Midbrain (tissue), 1 donor: ENCODE data around the gene SH3RF1.

Experiments used
- DNase-seq: peaks from one replicate; lab custom pipeline; 2025; lab: John Stamatoyannopoulos, UW

SH3RF1 gene

GRCh38 chr4:169102026-169102425, 168.7 kb downstream of the SH3RF1 start:
- DNase-seq = no peak

DNA sequence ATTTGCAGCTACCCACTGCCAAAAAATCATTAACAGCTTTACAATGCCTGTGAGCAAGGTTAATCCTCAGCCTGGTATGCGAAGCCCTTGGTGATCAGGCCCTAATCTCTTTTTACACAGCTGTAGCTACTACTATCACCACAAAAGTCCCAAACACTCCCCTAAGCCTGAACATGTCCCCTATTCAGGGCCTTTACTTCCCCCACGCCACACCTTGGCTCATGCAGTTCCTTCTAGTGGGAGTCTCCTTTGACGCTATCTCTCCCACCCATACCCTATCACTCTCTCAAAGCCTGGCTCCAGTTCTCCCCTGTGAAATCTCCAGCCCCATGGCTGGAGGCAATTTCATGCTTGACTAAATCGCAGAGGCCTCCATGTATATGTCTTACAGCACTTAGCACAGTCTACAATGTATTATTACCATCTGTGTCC, 170.1 kb downstream of the SH3RF1 start:
- no peak for DNase-seq

GRCh38 chr4:169099771-169100180, 171.0 kb downstream of the SH3RF1 start:
- no peak for DNase-seq

DNA sequence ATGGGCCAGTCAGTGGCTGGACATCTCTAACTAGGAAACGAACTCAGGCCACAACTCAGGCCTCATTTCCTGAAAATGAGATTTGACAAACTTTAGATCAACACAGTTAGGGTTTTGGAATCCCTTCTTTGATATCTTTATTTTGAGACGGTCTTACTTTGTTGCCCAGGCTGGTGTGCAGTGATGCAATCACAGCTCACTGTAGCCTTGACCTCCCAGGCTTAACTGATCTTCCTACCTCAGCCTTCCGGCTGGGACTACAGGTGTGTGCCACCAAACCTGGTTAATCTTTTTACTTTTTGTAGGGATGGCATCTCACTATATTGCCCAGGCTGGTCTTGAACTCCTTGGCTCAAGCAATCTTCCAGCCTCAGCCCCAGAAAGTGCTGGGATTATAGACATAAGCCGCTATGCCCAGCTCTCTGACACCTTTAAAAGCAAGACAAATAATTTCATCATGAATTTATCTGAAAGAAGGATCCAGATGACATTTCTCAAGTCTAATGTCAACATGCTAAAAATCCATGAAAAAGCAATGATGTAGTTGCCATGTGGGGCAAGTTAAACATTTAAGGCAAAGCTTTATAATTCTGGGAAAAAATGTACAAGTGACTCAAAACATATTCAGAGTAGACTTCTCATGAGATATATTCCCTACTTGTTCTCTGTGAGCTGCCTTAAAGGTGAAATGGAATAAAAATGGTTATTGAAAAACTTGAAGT, 171.6 kb downstream of the SH3RF1 start:
- DNase-seq = no peak

DNA sequence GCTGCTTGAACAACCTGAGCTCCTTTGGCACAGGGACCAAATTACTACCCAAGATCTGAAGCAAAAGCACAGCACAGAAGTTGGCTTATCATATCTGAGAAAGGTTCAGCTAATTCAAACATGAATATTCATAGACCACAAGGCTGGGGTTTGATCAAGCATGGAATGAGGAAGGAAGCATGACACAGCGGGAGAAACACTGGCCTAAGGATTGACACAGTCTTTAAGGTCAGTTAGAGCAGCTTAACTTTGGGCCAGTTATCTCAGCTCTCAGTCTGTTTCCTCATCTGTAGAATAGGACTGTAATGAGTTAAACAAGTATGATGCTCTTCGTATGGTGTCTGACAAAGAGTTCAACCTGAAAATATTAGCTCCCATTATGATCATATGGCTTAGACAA, 172.2 kb downstream of the SH3RF1 start:
- DNase-seq = no peak

GRCh38 chr4:169098054-169098497, 172.7 kb downstream of the SH3RF1 start:
- DNase-seq = no peak

- DNase-seq = no peak
These were observed 174.5 kb downstream of the SH3RF1 start for GRCh38 chr4:169096221-169096620.

GRCh38 chr4:169094656-169095231, 176.0 kb downstream of the SH3RF1 start:
- no peak for DNase-seq

- DNase-seq = no peak
These were observed 177.8 kb downstream of the SH3RF1 start for GRCh38 chr4:169092889-169093522.

DNA sequence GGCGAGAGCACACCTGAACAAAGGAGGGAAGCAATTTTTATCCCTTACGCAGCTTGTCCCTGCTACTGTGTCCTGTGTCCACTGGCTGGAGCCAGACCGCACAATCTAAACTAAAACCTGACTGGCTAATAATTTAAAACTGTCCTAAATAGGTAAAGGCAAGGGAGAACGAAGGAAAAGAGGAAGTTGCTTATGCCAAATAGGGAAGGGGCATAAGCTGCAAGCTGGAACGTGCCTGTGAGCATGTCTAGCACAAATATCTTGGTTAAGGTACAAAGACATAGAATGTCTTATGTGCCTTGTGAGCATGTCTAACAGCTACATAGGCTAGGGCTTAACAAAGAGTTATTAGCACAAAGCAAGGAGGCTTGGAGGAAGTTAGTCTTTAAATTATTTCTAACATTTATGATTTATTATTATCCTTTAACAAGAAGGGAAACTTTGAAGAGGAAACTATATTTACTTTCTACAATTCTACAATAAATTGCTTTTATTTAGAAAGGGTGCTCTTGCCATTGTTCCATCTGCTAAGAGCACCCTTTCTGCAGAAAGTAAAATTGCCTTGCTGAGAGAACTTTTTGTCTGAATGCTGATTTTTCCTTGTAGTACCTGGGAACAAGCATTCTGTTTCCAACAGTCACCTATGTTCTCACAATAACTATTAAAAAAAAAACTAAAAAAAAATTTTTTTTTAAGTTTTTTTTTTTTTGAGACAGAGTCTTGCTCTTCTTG, 180.1 kb downstream of the SH3RF1 start:
- DNase-seq = no peak

- DNase-seq = no peak
These were observed 181.8 kb downstream of the SH3RF1 start for GRCh38 chr4:169089004-169089403.

DNA sequence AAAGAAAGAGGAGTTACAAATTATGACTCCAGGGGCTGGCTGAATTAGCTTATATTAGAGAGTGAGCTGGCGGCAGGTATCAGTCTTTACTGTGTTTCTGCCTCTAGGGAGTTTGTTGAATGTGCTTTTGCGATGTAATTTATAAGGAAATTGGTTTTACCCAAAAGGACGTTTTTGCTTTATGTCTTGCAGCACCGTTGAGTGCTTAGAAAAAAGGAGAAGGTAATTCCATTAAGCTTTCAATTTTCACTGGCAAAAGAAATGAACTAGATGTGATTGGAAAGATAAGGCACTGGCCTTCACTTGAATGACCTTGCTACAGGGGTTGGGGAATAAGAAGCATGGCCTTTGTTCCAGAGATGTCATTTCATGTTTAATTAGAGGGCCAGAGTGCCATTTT, 185.8 kb downstream of the SH3RF1 start:
- DNase-seq = no peak

DNA sequence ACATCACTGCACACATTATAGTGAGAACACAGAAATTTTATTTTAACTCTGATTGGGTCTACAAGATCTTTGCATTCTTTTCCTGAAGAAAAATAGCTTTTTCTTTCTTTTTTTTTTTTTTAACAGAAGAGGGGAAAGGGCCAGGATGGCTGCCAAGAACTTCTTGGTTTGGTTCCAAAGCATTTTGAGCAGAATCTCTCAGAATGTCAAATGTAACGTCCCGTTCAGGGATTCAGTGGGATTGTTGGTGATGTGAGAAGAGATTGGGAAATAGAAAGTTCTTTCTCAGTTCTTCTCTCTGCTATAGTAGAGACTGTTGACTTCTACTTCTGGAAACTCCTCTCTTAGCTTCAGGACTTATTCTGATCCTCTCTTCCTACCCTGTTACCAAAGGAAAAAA, 189.8 kb downstream of the SH3RF1 start:
- peak; percentile 52 for DNase-seq

GRCh38 chr4:169079942-169080827, 190.6 kb downstream of the SH3RF1 start:
- peak; percentile 42 for DNase-seq

- no peak for DNase-seq
These were observed 196.6 kb downstream of the SH3RF1 start for GRCh38 chr4:169074117-169074516.

DNA sequence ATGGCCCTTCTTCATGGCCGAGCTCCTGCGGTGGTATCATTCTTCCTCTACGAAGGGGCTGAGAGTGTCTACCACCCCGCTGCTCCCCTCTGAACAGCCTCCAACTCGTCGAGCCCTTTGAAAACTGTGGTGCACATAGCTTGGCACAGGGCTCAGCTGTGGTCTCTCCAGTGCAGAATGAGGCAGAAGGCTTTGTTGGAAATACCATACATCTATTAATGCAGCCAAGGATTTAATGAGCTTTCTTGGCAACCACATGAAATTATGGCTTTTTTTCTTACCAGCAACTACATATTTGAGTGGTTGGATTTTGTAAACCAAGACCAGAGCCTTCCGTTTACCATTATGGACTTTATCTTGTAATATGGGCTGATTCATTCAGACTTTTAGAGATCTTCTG, 199.0 kb downstream of the SH3RF1 start:
- no peak for DNase-seq

DNA sequence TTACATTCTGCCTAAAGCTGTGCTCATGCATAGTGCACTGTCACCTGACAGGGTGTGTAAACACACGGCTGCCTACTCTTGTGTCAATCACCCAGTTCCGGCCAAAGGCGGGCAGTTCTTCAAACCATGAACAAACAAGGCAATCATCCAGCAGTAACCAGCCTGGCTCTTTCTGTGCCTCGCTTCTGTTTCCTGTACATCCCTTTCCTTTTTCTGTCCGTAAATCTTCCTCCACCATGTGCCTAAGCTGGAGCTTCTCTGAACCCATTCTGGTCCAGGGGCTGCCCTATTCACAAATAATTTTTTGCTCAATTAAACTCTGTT, 199.9 kb downstream of the SH3RF1 start:
- DNase-seq = no peak

DNA sequence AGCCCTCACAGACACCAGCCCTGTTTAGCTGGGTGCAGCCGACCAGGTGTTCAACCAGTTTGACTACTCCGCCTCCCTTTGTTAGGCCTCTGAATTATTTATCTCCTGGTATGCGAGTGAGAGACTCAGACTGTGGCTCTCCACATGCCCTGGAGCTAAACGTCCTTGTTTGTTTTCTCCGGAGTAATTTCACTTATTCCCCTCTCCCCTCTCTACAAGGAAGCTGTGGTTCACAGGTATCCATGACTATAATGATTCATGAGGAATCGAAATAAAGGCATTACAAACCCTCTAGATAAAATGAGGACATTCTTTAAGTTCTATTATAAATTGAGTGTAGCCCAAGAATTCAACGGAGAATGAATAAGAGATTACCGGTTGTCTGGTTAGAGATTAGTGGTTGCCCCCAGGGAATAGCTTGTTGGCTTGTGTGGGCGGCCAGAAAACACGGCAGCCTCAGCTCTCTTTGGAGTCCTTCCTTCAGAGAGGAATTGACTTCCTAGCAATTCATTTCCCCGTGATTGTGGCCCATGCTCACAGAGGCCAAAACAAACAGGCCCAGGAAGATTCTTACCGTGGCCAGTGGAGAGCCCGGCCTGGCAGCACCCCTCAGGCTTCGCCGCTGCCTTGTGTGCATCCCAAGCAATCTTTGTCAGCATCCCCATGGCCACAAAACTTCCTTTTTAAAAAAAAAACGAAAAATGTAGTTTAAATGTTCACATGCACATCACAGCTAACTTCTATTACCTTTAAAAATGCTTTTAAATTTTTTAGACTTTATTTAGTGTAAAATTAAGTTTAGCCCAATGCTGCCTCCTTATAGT, 200.5 kb downstream of the SH3RF1 start:
- no peak for DNase-seq

DNA sequence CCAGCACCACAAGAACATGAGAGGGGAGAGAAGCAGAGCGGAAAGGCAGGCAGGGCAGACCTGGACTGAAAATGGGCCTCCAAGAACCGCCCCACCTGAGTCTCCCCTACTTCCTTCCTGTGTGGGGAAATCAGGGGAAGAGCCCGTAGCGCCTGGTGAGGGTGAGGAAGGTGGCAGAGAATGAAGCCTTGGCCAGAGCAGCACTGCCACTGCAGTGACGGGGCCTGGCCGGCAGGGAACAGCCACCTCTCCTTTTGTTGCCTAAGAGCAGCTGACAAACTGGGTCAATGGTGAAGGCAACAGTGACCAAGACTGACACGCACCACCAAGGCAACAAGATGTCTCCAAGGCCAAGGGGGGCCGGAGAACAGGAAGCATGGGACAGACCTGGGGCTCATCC, 202.3 kb downstream of the SH3RF1 start:
- DNase-seq = no peak

GRCh38 chr4:169066934-169067333, 203.8 kb downstream of the SH3RF1 start:
- DNase-seq = no peak

DNA sequence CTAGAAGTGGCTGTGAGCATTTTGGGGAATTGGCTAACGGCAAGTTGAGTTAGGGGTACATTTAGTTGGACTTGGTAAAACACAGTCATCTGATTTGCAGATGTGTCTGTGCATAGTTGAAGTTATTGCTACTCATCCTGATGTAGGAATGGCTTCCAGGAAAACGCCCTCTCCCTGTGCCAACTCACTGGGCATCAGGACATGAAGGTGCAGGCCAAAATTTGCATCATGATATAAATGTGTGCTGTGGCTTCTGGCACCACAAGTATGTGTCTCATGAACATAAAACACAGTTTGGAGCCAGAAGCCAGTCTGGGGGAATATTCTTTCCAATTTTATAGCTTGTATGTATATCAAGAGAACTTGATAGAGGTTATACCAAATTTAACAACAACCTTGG, 206.5 kb downstream of the SH3RF1 start:
- DNase-seq = no peak
